GM21576 (cell line): ENCODE measurements around the gene TRABD2B.

Experiments used
- ATAC-seq: cut with Tn5 transposase; IDR thresholded peaks from one replicate; pipeline ENCODE4 v1.9.1; 2021; ENCODE audit warnings: mild to moderate bottlenecking, moderate library complexity; ENCODE audit not compliant: unreplicated experiment

Gene TRABD2B

DNA sequence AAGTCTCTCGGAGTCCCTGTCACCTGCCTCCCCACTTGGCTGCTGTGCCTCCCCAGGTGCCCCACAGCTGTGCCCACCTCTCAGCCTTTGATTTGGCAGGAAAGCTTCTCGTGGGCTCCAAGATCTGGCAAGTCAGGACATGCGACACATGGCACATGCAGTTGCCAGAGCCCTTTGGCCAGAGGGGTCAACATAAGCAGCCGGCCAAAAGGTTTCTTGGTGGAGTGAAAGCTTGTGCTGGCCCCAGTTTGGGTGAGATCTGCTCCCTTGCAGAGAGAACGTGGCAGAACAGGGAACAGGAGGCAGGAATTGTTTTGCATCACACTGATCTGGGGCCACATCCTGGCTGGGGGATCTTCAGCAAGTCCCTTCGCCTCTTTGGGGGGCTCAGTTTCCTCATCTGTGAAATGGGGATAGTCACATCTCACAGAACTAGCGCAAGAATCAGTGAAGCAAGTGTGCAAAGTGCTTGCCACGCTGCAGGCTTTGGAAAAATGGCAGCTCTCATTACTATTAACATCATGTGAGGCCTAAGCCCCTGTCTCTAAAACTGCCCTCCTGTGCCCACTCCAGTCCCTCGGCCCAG, 232.6 kb downstream of the TRABD2B start:
- no peak for ATAC-seq

- ATAC-seq, result no peak
Observed at GRCh38 chr1:47763591-47764171, 233.5 kb downstream of the TRABD2B start.

DNA sequence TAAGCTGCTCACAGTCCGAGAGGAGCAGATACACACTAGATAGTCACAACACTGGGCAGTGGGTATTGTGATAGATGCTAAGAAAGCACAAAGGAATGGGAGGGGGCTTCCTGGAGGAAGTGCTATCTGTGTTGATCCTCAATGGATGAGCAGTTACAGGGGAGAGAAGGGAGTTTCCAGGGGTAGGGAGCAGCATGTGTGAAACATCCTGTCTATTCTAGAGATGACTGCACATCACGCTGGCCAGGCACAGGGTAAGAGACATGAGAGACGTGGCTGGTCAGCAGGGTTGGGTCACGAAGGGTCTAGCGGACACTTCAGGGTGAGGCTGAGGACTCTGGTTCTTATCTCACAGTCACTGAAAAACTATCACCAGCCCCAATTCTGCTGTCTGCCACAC, 235.2 kb downstream of the TRABD2B start:
- ATAC-seq, result no peak

- ATAC-seq, result no peak
Observed at GRCh38 chr1:47761201-47761930, 235.8 kb downstream of the TRABD2B start.

- ATAC-seq, result no peak
Observed at GRCh38 chr1:47759936-47760629, 237.1 kb downstream of the TRABD2B start.

- no peak for ATAC-seq
Observed at GRCh38 chr1:47759251-47759935, 237.8 kb downstream of the TRABD2B start.

GRCh38 chr1:47758341-47759250, 238.6 kb downstream of the TRABD2B start:
- ATAC-seq, result no peak

GRCh38 chr1:47757226-47757975, 239.8 kb downstream of the TRABD2B start:
- ATAC-seq, result no peak

DNA sequence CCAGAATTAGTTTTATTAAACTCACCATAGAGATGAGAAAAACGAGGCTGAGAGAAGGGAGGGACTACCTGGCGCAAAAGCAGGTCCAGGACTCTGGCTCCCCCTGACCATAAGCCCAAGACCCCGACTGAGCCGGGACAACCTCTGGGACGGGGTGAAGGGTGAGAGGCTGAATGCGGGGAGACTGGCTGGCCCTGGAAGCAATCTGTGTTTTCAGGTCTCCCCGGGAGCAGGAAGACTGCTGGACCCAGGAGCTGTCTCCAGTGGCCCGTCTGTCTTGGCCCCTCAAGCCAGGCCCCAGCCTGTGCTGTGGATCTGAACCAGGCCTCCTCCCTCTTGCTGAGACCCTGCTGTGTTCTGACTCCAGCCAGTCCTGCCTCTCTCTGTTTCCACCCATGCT, 240.8 kb downstream of the TRABD2B start:
- no peak for ATAC-seq

DNA sequence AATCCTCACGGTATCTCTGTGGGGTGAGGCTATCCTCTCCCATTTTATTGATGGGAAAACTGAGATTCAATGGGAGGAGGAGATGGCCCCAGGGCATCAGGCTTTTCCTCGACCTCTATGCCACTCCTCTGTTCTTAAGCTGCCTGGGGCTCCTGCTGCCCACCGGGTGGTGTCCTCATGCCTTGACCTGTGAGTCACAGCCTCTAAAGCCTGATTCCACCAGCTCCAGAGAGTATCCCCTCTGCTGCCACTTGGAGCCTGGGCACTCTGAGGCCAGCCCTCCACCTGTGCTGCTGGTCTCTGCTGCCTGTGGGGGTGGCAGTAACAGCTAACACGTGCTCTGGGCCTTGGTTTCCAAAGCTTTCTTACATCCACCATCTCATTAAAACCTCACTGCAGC, 241.2 kb downstream of the TRABD2B start:
- no peak for ATAC-seq

- ATAC-seq, result no peak
Observed at GRCh38 chr1:47755101-47755990, 241.8 kb downstream of the TRABD2B start.

DNA sequence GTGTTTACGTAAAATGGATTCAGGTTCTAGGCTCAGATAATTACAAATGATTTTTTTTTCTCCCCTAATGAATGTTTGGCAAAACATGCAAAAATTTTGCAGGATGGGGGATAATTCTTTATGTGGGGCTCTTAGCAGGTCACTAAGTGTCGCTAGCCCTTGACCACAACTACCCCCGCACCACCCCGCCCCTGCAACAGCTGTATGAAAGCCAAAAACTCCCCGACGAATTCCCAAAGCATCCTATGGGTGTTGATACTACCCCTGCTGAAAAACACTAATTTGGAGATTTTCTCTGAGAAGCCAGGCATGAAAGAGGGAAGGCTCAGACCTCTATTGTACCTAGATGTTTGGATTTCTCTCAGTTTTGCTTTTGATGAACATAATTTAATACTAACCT, 243.0 kb downstream of the TRABD2B start:
- no peak for ATAC-seq

DNA sequence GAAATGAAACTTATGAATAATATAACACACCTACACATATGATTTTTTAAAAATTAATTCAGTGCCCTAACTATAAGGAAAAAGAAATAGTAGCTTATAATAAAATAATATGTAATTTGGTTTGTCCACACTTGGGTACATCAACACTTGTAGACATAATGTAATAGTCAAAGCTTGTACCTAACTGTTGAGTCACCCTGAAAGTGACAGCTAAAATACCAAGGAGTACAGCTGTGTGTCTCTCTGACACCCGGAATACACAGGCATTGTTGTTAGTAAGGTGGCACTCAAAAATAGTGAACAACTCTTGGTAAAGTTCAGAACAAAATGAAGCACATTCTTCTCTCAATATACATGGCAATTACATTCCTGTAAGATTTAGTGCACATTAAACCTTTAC, 243.4 kb downstream of the TRABD2B start:
- ATAC-seq, result no peak

- no peak for ATAC-seq
Observed at GRCh38 chr1:47752559-47752958, 244.6 kb downstream of the TRABD2B start.

- ATAC-seq, result no peak
Observed at GRCh38 chr1:47751996-47752451, 245.2 kb downstream of the TRABD2B start.

DNA sequence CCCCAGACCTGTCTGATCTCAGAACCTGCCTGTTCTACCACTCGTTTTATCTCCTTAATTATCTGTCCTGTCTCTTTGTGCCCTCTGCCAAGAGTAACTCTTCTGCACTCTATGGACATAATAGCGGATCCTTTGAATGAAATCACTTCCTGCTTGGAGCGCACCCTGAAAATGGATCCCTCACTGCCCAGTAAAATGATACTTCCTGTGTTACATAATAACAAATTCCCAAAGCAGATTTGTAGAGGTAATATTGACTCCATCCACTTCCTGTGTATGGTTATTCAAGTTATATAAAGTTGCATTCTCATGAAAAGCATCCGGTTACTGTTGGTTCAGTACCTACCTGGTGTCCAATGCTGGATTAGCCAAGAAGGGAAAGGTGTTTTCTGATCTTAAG, 246.0 kb downstream of the TRABD2B start:
- no peak for ATAC-seq

DNA sequence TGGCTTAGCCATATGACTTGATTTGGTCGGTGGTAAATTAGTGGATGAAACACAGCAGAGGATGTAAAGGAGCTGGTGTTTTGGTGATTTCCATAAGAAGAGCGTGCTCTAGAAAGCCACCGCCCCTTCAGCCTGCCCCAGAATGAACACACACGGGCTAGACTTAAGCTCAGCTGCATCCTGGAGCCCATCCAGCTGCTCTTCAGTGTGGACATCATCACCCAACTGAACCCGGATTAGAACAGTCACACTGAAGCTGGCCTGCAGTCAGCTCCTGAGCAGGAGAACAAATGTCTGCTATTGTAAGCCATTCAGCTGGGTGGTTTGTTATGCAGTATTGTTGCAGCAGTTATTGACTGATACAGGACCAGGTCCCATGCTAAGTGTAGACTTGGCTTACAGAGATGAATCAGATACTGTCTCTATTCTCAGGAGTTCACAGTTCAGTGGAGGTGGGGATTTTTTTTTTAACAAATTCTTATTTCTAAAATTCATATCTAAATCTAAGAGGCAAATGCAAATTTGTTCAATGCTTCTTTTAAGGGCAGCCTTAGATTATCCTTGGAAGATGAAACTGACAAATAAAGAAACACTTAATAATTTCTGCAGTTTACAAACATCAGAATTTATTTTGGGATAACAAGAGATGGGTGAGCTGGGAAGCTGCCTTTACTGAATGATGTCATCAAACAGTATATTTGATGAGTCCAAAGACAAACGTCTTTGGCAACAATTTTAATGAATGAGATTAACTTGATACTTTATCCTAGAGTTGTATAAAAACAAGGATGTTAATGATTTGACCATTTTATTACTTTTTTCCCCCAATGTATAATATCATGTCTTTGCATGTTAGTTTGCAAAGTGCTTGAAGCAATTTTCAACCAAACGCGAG, 251.2 kb downstream of the TRABD2B start:
- no peak for ATAC-seq
